GM23248 (cell line): ENCODE results near the gene FHOD1. TPM values are rescaled to one million over a fixed set of nuclear protein-coding genes. Genes with fewer than 3 reads are reported as not detected.

Experiments
- DNase-seq: peaks from one replicate; pipeline ENCODE4 v3.0.0-alpha.2; 2015
- H2AFZ ChIP-seq: fragments of 200-600 bp; sonication (generic); 2 replicates; pipeline ENCODE4 v1.6.1; 2016; ENCODE audit warnings: antibody characterized with exemption
- H3F3A ChIP-seq: fragments of 200-600 bp; sonication (generic); 2 replicates; pipeline ENCODE4 v1.6.1; 2016; ENCODE audit warnings: mild to moderate bottlenecking, antibody characterized with exemption, mixed run types; ENCODE audit not compliant: insufficient read depth
- H3K27ac ChIP-seq: fragments of 200-600 bp; sonication (generic); 2 replicates; pipeline ENCODE4 v1.5.1; 2016; ENCODE audit warnings: mild to moderate bottlenecking
- H3K27me3 ChIP-seq: fragments of 200-600 bp; sonication (generic); replicated peaks from 2 replicates; pipeline ENCODE4 v1.6.1; 2016; ENCODE audit warnings: mild to moderate bottlenecking; ENCODE audit not compliant: insufficient read depth
- H3K36me3 ChIP-seq: fragments of 200-600 bp; sonication (generic); 2 replicates; pipeline ENCODE4 v1.6.1; 2016; ENCODE audit warnings: low read depth, mild to moderate bottlenecking
- H3K4me1 ChIP-seq: fragments of 200-600 bp; sonication (generic); 2 replicates; pipeline ENCODE4 v1.6.1; 2016; ENCODE audit warnings: mild to moderate bottlenecking; ENCODE audit not compliant: insufficient read depth
- H3K4me2 ChIP-seq: fragments of 200-600 bp; sonication (generic); one replicate; pipeline ENCODE4 v1.6.1; 2016; ENCODE audit warnings: mild to moderate bottlenecking; ENCODE audit not compliant: unreplicated experiment
- H3K4me3 ChIP-seq: fragments of 200-600 bp; sonication (generic); 2 replicates; pipeline ENCODE4 v1.5.1; 2016; ENCODE audit warnings: mild to moderate bottlenecking
- H3K79me2 ChIP-seq: fragments of 200-600 bp; sonication (generic); 2 replicates; pipeline ENCODE4 v1.6.1; 2016; ENCODE audit warnings: mild to moderate bottlenecking; ENCODE audit not compliant: insufficient read depth
- H3K9ac ChIP-seq: fragments of 200-600 bp; sonication (generic); 2 replicates; pipeline ENCODE4 v1.6.1; 2016; ENCODE audit warnings: mild to moderate bottlenecking
- H3K9me2 ChIP-seq: fragments of 200-600 bp; sonication (generic); 2 replicates; pipeline ENCODE4 v1.6.1; 2016; ENCODE audit warnings: mixed run types, mild to moderate bottlenecking, moderate library complexity; ENCODE audit not compliant: insufficient read depth
- H3K9me3 ChIP-seq: fragments of 200-600 bp; sonication (generic); one replicate; pipeline ENCODE4 v1.6.1; 2017; ENCODE audit warnings: low read depth
- H4K20me1 ChIP-seq: fragments of 200-600 bp; sonication (generic); 2 replicates; pipeline ENCODE4 v1.6.0; 2016; ENCODE audit not compliant: insufficient read depth
- EZH2 ChIP-seq: fragments of 200-600 bp; sonication (generic); IDR thresholded peaks from 2 replicates; pipeline ENCODE4 v1.6.1; 2018; ENCODE audit warnings: antibody characterized with exemption, mild to moderate bottlenecking; ENCODE audit not compliant: insufficient read depth, poor library complexity, severe bottlenecking
- EZH2phosphoT487 ChIP-seq: fragments of 200-600 bp; sonication (generic); IDR thresholded peaks from 2 replicates; pipeline ENCODE4 v1.6.1; 2018; ENCODE audit warnings: antibody characterized with exemption, moderate library complexity, mild to moderate bottlenecking, low read depth; ENCODE audit not compliant: insufficient read depth
- WGBS, 2 experiments: methylation state at CpG; one replicate each; pipeline ENCODE4 v1.1.6; 2015 to 2017; ENCODE audit warnings: low lambda C conversion rate in 2 of 2, low coverage in 1 of 2; ENCODE audit errors: missing lambda C conversion rate in 2 of 2; 5-methylcytosine and 5-hydroxymethylcytosine counted together
- in situ Hi-C: fragments of 300-500 bp; cut with MboI; formaldehyde crosslinking; loops from 2 replicates; pipeline ENCODE4 v1.15.0; 2020
- polyA plus RNA-seq: library from polyadenylated mRNA; unstranded; fragments of >200 nt; fragmentation: Nextera tagmentation; extraction: Ambion mirVana; gene quantifications from 2 replicates; pipeline ENCODE4 v1.2.1, GENCODE V29; 2016
- total RNA-seq: library from RNA; depleted of rRNA; stranded (reverse); fragments of >200 nt; shearing (Covaris generic); gene quantifications from 2 replicates; pipeline ENCODE4 v1.2.3, GENCODE V29; 2014

The FHOD1 gene
- total and polyA plus RNA-seq, 2 experiments from 2014 or later, result 9.3 to 14.9 TPM

- no peak for DNase-seq
- WGBS, 2 experiments, result 96 to 97% methylated on average over 14 to 15 of the region's 15 CpGs
- no peaks in the 10 kb centered on the region for H3K9me3 ChIP-seq
- peaks cover 22% of the 10 kb centered on the region for H3K4me1 ChIP-seq
- peaks cover 20% of the 10 kb centered on the region for H3F3A ChIP-seq
- 0 out of 2 replicates have a peak, but pooled peaks cover 8% of the 10 kb centered on the region for H3K79me2 ChIP-seq
- no peaks in the 10 kb centered on the region for H4K20me1 ChIP-seq
- no peaks in the 10 kb centered on the region; the same call in 1 of the 2 replicates for H3K36me3 ChIP-seq
- no peaks in the 10 kb centered on the region for H3K27me3 ChIP-seq
- H3K4me2 ChIP-seq, result no peak overlapping the region
- TF ChIP-seq EZH2 (no peak), EZH2phosphoT487 (no peak)
- H3K27ac ChIP-seq, result no peak overlapping the region
- H3K4me3 ChIP-seq, result no peak overlapping the region
- no peak overlapping the region for H3K9ac ChIP-seq
- in situ Hi-C loops, result no loop called here
- H3K9me2 ChIP-seq, result no peaks in the 10 kb centered on the region
- no peak overlapping the region for H2AFZ ChIP-seq
Measured at GRCh38 chr16:67280090-67281015, 33.1 kb upstream of the FHOD1 start.

GRCh38 chr16:67279296-67280089 lies 32.2 kb upstream of the FHOD1 start, which contains the start of gene PLEKHG4:
PLEKHG4 (plus strand) TSS chr16:67279532; CDS start chr16:67280045, 513 bp downstream.
- H3K4me2 ChIP-seq, result peak within 1 kb of the TSS; percentile 83
- peak within 1 kb of the TSS; percentile 78 for H3K4me3 ChIP-seq
- H3K27me3 ChIP-seq, result no peaks in the 10 kb centered on the region
- peak within 1 kb of the TSS; percentile 68 for H2AFZ ChIP-seq
- TF ChIP-seq EZH2 (no peak), EZH2phosphoT487 (no peak)
- in situ Hi-C loops, result no loop called here
- peaks cover 20% of the 10 kb centered on the region for H3F3A ChIP-seq
- H3K9ac ChIP-seq, result peak within 1 kb of the TSS; percentile 87
- H3K36me3 ChIP-seq, result no peaks in the 10 kb centered on the region; the same call in 1 of the 2 replicates
- DNase-seq, result peak; percentile 86
- 0 out of 2 replicates have a peak, but pooled peaks cover 8% of the 10 kb centered on the region for H3K79me2 ChIP-seq
- H4K20me1 ChIP-seq, result no peaks in the 10 kb centered on the region
- peaks cover 22% of the 10 kb centered on the region for H3K4me1 ChIP-seq
- 24 to 27% methylated on average over 54 to 65 of the region's 83 CpGs for WGBS, 2 experiments
- peak within 1 kb of the TSS; percentile 98 for H3K27ac ChIP-seq
- no peaks in the 10 kb centered on the region for H3K9me3 ChIP-seq
- no peaks in the 10 kb centered on the region for H3K9me2 ChIP-seq

GRCh38 chr16:67278773-67279295 lies 31.6 kb upstream of the FHOD1 start:
- Histone ChIP-seq H4K20me1 (no peaks in the 10 kb centered on the region), H3K9me3 (no peaks in the 10 kb centered on the region), H3K9ac (peak overlapping the region; percentile 87), H3K4me3 (peak overlapping the region; percentile 78), H3F3A (peaks cover 20% of the 10 kb centered on the region), H3K4me1 (peaks cover 22% of the 10 kb centered on the region), H3K4me2 (peak overlapping the region; percentile 83), H2AFZ (peak overlapping the region; percentile 68), H3K27ac (peak overlapping the region; percentile 98), H3K79me2 (0 out of 2 replicates have a peak, but pooled peaks cover 8% of the 10 kb centered on the region), H3K36me3 (no peaks in the 10 kb centered on the region; the same call in 1 of the 2 replicates), H3K27me3 (no peaks in the 10 kb centered on the region), H3K9me2 (no peaks in the 10 kb centered on the region)
- WGBS, 2 experiments, result 2% methylated on average over 19 to 34 of the region's 42 CpGs
- in situ Hi-C loops, result no loop called here
- no peak for TF ChIP-seq EZH2phosphoT487
- TF ChIP-seq EZH2, result no peak
- peak; percentile 49 for DNase-seq
